H1 (cell line): Measurements from ENCODE around the gene NT5M. TPM values are rescaled to one million over a fixed set of nuclear protein-coding genes. Genes with fewer than 3 reads are reported as not detected.

ENCODE experiments used
- CTCF ChIA-PET: fragments of 300-600 bp; sonication (Branson Sonifier 250); formaldehyde crosslinking; loops from one replicate; lab custom pipeline; 2021; ENCODE audit not compliant: partially characterized antibody; lab: Charles Lee
- POLR2A ChIA-PET: fragments of 300-600 bp; sonication (Branson Sonifier 250); formaldehyde crosslinking; loops from one replicate; lab custom pipeline; 2021; ENCODE audit warnings: inconsistent platforms; ENCODE audit not compliant: partially characterized antibody; lab: Charles Lee
- DNase-seq, 2 experiments: peaks; one replicate each; pipeline versions ENCODE4 v3.0.0 to v3.0.0-alpha.2; 2010 to 2022; ENCODE audit warnings: low spot score in 2 of 2, low read depth in 1 of 2, mixed read lengths in 1 of 2
- FAIRE-seq: peaks from 2 replicates; lab custom pipeline; 2011; peaks lifted over from hg19 to GRCh38; lab: Jason Lieb, UNC
- H2AFZ ChIP-seq: 2 replicates; pipeline ENCODE4 v1.8.1; 2012; ENCODE audit warnings: low read length, inconsistent platforms
- H2AK5ac ChIP-seq: 2 replicates; pipeline ENCODE4 v1.6.1; 2013; ENCODE audit warnings: low read depth, low read length
- H2BK120ac ChIP-seq: replicated peaks from 2 replicates; pipeline ENCODE3; 2013; ENCODE audit warnings: low read depth, low read length, inconsistent platforms
- H2BK12ac ChIP-seq: 2 replicates; pipeline ENCODE4 v1.6.1; 2013; ENCODE audit warnings: low read depth, low read length
- H2BK15ac ChIP-seq: 2 replicates; pipeline ENCODE4 v1.6.1; 2013; ENCODE audit warnings: low read length
- H2BK20ac ChIP-seq: 2 replicates; pipeline ENCODE4 v1.6.1; 2013; ENCODE audit warnings: low read length
- H2BK5ac ChIP-seq: 2 replicates; pipeline ENCODE4 v1.6.1; 2013; ENCODE audit warnings: low read depth, low read length
- H3K14ac ChIP-seq: 2 replicates; pipeline ENCODE4 v1.6.1; 2013; ENCODE audit warnings: inconsistent platforms; ENCODE audit not compliant: insufficient read length
- H3K18ac ChIP-seq: 2 replicates; pipeline ENCODE4 v1.6.1; 2013; ENCODE audit warnings: low read length; ENCODE audit errors: extremely low read depth
- H3K23ac ChIP-seq: 2 replicates; pipeline ENCODE4 v1.6.1; 2013; ENCODE audit warnings: inconsistent platforms; ENCODE audit not compliant: insufficient read length
- H3K23me2 ChIP-seq: 2 replicates; pipeline ENCODE4 v1.6.1; 2013; ENCODE audit warnings: low read depth, low read length
- H3K27ac ChIP-seq: 2 replicates; pipeline ENCODE4 v1.6.1; 2011; ENCODE audit warnings: low read depth, low read length, inconsistent platforms
- H3K27me3 ChIP-seq, 4 experiments: replicated peaks in 1 of 4; 1 replicate in 1 of 4; 2 replicates in 3 of 4; pipeline versions ENCODE4 v1.6.1 to v1.8.1; 2011 to 2013; ENCODE audit warnings: low read length in 3 of 4, mild to moderate bottlenecking in 3 of 4, inconsistent platforms in 2 of 4, mixed read lengths in 2 of 4, moderate library complexity in 1 of 4; ENCODE audit not compliant: control insufficient read depth in 3 of 4, insufficient read depth in 3 of 4; ENCODE audit errors: extremely low read depth in 1 of 4
- H3K36me3 ChIP-seq, 4 experiments: 2 replicates each; pipeline versions ENCODE4 v1.6.1 to v1.8.1; 2011 to 2013; ENCODE audit warnings: mild to moderate bottlenecking in 4 of 4, low read length in 3 of 4, moderate library complexity in 2 of 4, control low read depth in 1 of 4, inconsistent platforms in 1 of 4; ENCODE audit not compliant: insufficient read depth in 4 of 4, control insufficient read depth in 2 of 4
- H3K4ac ChIP-seq: replicated peaks from 2 replicates; pipeline ENCODE3; 2013; ENCODE audit warnings: low read length, low read depth, mixed read lengths, inconsistent platforms; ENCODE audit not compliant: insufficient read length
- H3K4me1 ChIP-seq, 4 experiments: replicated peaks in 1 of 4; 1 replicate in 1 of 4; 2 replicates in 3 of 4; pipeline versions ENCODE4 v1.6.1 to v1.8.1; 2011 to 2013; ENCODE audit warnings: low read length in 3 of 4, inconsistent platforms in 2 of 4, mixed read lengths in 1 of 4; ENCODE audit not compliant: insufficient read depth in 4 of 4, control insufficient read depth in 3 of 4
- H3K4me2 ChIP-seq, 2 experiments: 2 replicates each; pipeline versions ENCODE4 v1.6.1 to v1.8.1; 2011 to 2013; ENCODE audit warnings: low read depth in 2 of 2, low read length in 2 of 2, control low read depth in 1 of 2, inconsistent platforms in 1 of 2, mild to moderate bottlenecking in 1 of 2; ENCODE audit not compliant: insufficient read depth in 1 of 2
- H3K4me3 ChIP-seq, 4 experiments: fragments of 200-600, 300-600 bp in 1 of 4; sonication (generic), shearing (Covaris generic), sonication (Bioruptor Twin) in 1 of 4; 2 replicates each; pipeline versions ENCODE4 v1.5.1 to v1.8.1; 2011 to 2016; ENCODE audit warnings: low read length in 4 of 4, low read depth in 3 of 4, control low read depth in 2 of 4, inconsistent platforms in 2 of 4, mild to moderate bottlenecking in 2 of 4, mixed read lengths in 1 of 4, moderate library complexity in 1 of 4; ENCODE audit not compliant: insufficient read depth in 2 of 4; ENCODE audit errors: extremely low read depth in 1 of 4
- H3K56ac ChIP-seq: replicated peaks from 2 replicates; pipeline ENCODE3; 2013; ENCODE audit warnings: low read depth, mild to moderate bottlenecking, mixed read lengths, low read length, inconsistent platforms; ENCODE audit not compliant: insufficient read length
- H3K79me1 ChIP-seq: 2 replicates; pipeline ENCODE4 v1.6.1; 2013; ENCODE audit warnings: low read depth, low read length, control low read depth
- H3K79me2 ChIP-seq, 2 experiments: 2 replicates each; pipeline versions ENCODE4 v1.6.1 to v1.8.1; 2012 to 2013; ENCODE audit warnings: low read length in 2 of 2, mild to moderate bottlenecking in 2 of 2, inconsistent platforms in 1 of 2; ENCODE audit not compliant: insufficient read depth in 2 of 2, control insufficient read depth in 1 of 2
- H3K9ac ChIP-seq, 4 experiments: replicated peaks in 1 of 4; 1 replicate in 1 of 4; 2 replicates in 3 of 4; pipeline versions ENCODE4 v1.6.1 to v1.8.1; 2011 to 2013; ENCODE audit warnings: low read depth in 3 of 4, low read length in 3 of 4, control low read depth in 2 of 4, mild to moderate bottlenecking in 2 of 4, moderate library complexity in 2 of 4, inconsistent platforms in 1 of 4; ENCODE audit errors: extremely low read depth in 1 of 4
- H3K9me3 ChIP-seq, 2 experiments: 2 replicates each; pipeline versions ENCODE4 v1.6.1 to v1.8.1; 2012 to 2013; ENCODE audit warnings: mild to moderate bottlenecking in 2 of 2, moderate library complexity in 2 of 2, control low read depth in 1 of 2, inconsistent platforms in 1 of 2, low read depth in 1 of 2, low read length in 1 of 2, mixed read lengths in 1 of 2; ENCODE audit not compliant: insufficient read depth in 2 of 2
- H4K20me1 ChIP-seq, 2 experiments: replicated peaks in 1 of 2; 2 replicates each; pipeline versions ENCODE3 to v1.8.1; 2011 to 2013; ENCODE audit warnings: inconsistent platforms in 2 of 2, low read length in 2 of 2, mild to moderate bottlenecking in 1 of 2; ENCODE audit not compliant: insufficient read depth in 2 of 2, control insufficient read depth in 1 of 2
- H4K5ac ChIP-seq: 2 replicates; pipeline ENCODE4 v1.6.1; 2013; ENCODE audit warnings: low read length, low read depth, mixed read lengths, inconsistent platforms; ENCODE audit not compliant: insufficient read length
- H4K8ac ChIP-seq: 2 replicates; pipeline ENCODE4 v1.8.0; 2013; ENCODE audit warnings: mild to moderate bottlenecking, moderate library complexity, low read length, inconsistent platforms; ENCODE audit not compliant: insufficient read depth; ENCODE audit errors: extremely low read depth
- H4K91ac ChIP-seq: replicated peaks from 2 replicates; pipeline ENCODE3; 2013; ENCODE audit warnings: low read length, mixed read lengths, inconsistent platforms; ENCODE audit not compliant: insufficient read length
- BACH1 ChIP-seq: IDR thresholded peaks from 2 replicates; pipeline ENCODE4 v1.6.1; 2012; ENCODE audit warnings: low read length, improper control_type of control experiment
- BRCA1 ChIP-seq: IDR thresholded peaks from 2 replicates; pipeline ENCODE4 v1.6.1; 2012; ENCODE audit warnings: low read depth, low read length, improper control_type of control experiment
- CEBPB ChIP-seq: IDR thresholded peaks from 2 replicates; pipeline ENCODE4 v1.6.1; 2012; ENCODE audit warnings: low read depth, low read length
- EGR1 ChIP-seq: IDR thresholded peaks from 2 replicates; pipeline ENCODE4 v1.6.1; 2011; ENCODE audit warnings: low read depth, low read length, borderline replicate concordance
- RNF2 ChIP-seq: fragments of 200-900, 300-1000 bp; sonication (generic); IDR thresholded peaks from 2 replicates; pipeline ENCODE4 v1.7.1; 2016; ENCODE audit warnings: borderline replicate concordance, low read depth, mild to moderate bottlenecking, antibody characterized with exemption, low read length; ENCODE audit not compliant: poor library complexity, severe bottlenecking; ENCODE audit errors: missing control alignments
- SAP30 ChIP-seq: fragments of 300-600 bp; sonication (generic); IDR thresholded peaks from 2 replicates; pipeline ENCODE4 v1.7.1; 2012; ENCODE audit warnings: low read length, moderate library complexity, mild to moderate bottlenecking, inconsistent platforms; ENCODE audit not compliant: insufficient read depth, insufficient replicate concordance
- USF2 ChIP-seq: IDR thresholded peaks from 2 replicates; pipeline ENCODE4 v1.6.1; 2011; ENCODE audit warnings: low read length, improper control_type of control experiment
- YY1 ChIP-seq: IDR thresholded peaks from 2 replicates; pipeline ENCODE4 v1.6.1; 2011; ENCODE audit warnings: low read depth, mild to moderate bottlenecking, low read length
- WGBS, 2 experiments: shearing (Covaris generic) in 1 of 2; methylation state at CpG; one replicate each; pipeline versions ENCODE4 v1.1.6 to v1.1.7; 2013 to 2015; ENCODE audit warnings: low lambda C conversion rate in 2 of 2, mixed read lengths in 2 of 2, inconsistent platforms in 1 of 2, low coverage in 1 of 2, missing lambda C conversion rate in 1 of 2; ENCODE audit not compliant: insufficient replicate concordance in 2 of 2, insufficient coverage in 1 of 2, insufficient read length in 1 of 2; ENCODE audit errors: extremely low coverage in 1 of 2, missing lambda C conversion rate in 1 of 2; 5-methylcytosine and 5-hydroxymethylcytosine counted together
- polyA plus RNA-seq, 7 experiments: library from polyadenylated mRNA; depleted of rRNA in 3 of 7; stranded (reverse) in 5 of 7; unstranded in 2 of 7; fragments of >200 nt in 5 of 7; fragments of 200-250 nt in 2 of 7; gene quantifications; 1 replicate in 5 of 7; 2 replicates in 1 of 7; 4 replicates in 1 of 7; pipeline versions ENCODE4 v1.2.1 to v1.2.3, GENCODE V29; 2011 to 2013; ENCODE audit warnings: missing spikeins in 2 of 7, mixed read lengths in 2 of 7
- total RNA-seq: library from RNA; stranded (reverse); fragmentation: NEBNext Ultra II Directional; extraction: Animal tissue kit (Norgen Biotek cat#: 25700); gene quantifications from 2 replicates; pipeline ENCODE4 v1.2.1, GENCODE V29; 2021

Gene NT5M
- total and polyA plus RNA-seq, 2 of the 8 experiments (the other 6 are each of a cell fraction or from before 2014, with no cell fraction given) = 7.6 to 18.2 TPM

- Histone ChIP-seq H2BK20ac (no peak overlapping the region), H2BK15ac (no peak overlapping the region), H3K4me2 (no peak overlapping the region), H2BK5ac (no peak overlapping the region), H3K79me1 (peaks cover 4% of the 10 kb centered on the region), H3K9ac (no peak overlapping the region), H3K14ac (no peak overlapping the region), H3K27ac (no peak overlapping the region), H3K27me3 (no peaks in the 10 kb centered on the region), H3K23me2 (no peaks in the 10 kb centered on the region), H2BK12ac (no peak overlapping the region), H2AFZ (no peak overlapping the region), H3K4me3 (no peak overlapping the region), H3K9me3 (no peaks in the 10 kb centered on the region), H4K20me1 (peaks cover 3 to 11% of the 10 kb centered on the region in 2 experiments), H3K4ac (no peak overlapping the region), H3K36me3 (peaks cover 0 to 26% (median 6%) of the 10 kb centered on the region in 4 experiments; a peak in 4 of 8 replicates), H3K4me1 (peaks cover 0 to 6% (median 1%) of the 10 kb centered on the region in 4 experiments; a peak in 2 of 7 replicates), H3K56ac (no peak overlapping the region), H2AK5ac (no peak overlapping the region), H4K5ac (no peak overlapping the region), H4K8ac (no peak overlapping the region), H3K79me2 (peaks cover 18 to 56% of the 10 kb centered on the region in 2 experiments), H4K91ac (no peak overlapping the region), H2BK120ac (no peak overlapping the region), H3K18ac (no peak overlapping the region), H3K23ac (no peak overlapping the region)
- DNase-seq (no peak), FAIRE-seq (no peak)
- 90% methylated on average over 6 of the region's 6 CpGs; no CpG with 5 or more reads in 1 of the 2 experiments for WGBS, 2 experiments
- POLR2A ChIA-PET = interaction anchor here (0.7 to 2.7 kb wide), 5 partner anchors 25 to 315 kb away, joined by 3 to 9 read pairs (median 3); partner anchors contain the start of gene PEMT
- CTCF ChIA-PET = interaction anchor here (0.6 to 1.3 kb wide), 2 partner anchors 24 to 47 kb away, joined by 3 to 5 read pairs; no protein-coding TSS in a partner anchor
- no peak for TF ChIP-seq SAP30
- TF ChIP-seq RNF2 = no peak
- TF ChIP-seq BRCA1 = no peak
- no peak for TF ChIP-seq CEBPB
- no peak for TF ChIP-seq BACH1
- TF ChIP-seq EGR1 = no peak
- TF ChIP-seq USF2 = no peak
- TF ChIP-seq YY1 = no peak
These were observed 27.2 kb upstream of the NT5M start for GRCh38 chr17:17275971-17276370.
